GM19099 (cell line): ENCODE data around the gene PIGW.

Experiments
- POLR2A ChIP-seq: IDR thresholded peaks from 3 replicates; pipeline ENCODE4 v1.6.1; 2011; ENCODE audit warnings: low read depth; ENCODE audit not compliant: insufficient read length; ENCODE audit errors: extremely low read depth

The PIGW gene

GRCh38 chr17:36525888-36526287 lies 8.9 kb upstream of the PIGW start:
- TF ChIP-seq POLR2A: no peak

DNA sequence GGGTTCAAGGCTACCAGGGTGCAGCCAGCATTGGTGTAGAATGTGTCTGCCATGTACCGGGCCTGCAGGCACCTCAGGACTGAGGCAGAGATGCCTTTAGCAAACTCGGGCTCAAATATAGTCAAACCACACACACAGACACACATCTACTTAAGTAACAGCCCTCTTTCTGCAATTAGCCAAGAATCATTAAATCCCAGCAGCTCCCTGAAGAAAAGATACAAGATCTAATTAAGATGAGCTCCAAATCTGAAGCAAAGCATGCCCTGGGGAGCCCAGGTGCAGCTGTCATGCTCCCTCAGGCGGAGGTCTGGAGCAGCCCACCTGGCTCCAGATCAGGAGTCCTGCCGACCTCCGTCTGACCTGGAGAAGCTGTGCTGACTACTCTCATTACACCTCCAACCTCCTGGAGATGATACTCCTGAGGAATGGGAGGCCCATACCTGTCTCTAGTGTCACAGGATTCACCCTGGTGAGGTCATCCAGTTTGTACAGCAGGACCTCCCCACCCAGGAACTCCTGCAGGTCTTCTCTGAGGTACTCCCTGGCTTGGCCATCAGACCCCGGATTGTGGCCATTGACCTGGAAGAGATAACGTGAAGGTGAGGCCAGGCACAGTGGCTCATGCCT lies 7.1 kb upstream of the PIGW start:
- TF ChIP-seq POLR2A: no peak

GRCh38 chr17:36529121-36529520 lies 5.7 kb upstream of the PIGW start:
- no peak for TF ChIP-seq POLR2A

- TF ChIP-seq POLR2A: no peak
These were observed 2.3 kb upstream of the PIGW start for GRCh38 chr17:36532435-36532975.

DNA sequence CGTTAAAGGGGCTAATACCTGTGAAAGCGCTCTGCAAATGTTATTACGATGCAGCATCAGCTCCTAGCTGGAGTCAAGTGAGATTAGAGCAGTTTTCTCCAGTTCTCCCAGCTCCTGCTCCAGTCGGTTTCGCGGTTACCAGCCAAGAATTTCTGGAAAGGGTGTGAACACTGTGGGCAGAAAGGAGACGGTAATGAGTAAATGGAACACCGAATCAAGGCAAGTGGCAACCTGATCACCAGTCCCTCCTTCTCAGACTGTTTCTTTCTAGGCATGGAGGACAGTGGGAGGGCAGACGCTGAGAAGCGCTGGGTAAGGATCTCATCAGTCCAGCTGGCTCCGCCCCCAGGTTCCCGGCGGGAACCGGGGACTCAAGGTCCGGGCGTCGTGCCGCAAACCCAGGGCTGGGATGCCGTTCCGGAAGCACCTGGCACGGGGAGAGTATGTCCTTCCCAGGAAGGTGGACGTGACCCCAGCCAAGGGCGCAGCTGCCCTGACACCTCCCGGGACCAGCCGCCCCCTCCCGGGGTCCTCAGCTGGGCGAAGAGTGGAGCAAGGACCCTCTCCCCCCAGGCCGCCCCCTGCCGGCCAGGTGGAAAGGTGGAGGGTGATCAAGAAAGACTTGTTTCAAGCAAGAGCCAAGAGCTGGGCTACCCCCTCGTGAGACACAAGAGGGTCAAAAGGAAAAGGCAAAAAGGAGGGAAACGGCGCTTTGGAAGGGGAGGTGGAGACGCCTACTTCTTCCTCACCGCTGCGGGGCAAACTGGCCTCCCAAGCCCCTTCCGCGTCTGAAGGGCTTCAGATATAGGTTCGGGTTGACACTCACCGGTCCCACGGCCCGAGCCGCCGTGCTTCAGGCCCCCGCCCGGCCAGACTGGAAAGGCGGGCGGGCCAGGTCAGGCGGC lies 600 bp upstream of the PIGW start:
- TF ChIP-seq POLR2A: no peak

DNA sequence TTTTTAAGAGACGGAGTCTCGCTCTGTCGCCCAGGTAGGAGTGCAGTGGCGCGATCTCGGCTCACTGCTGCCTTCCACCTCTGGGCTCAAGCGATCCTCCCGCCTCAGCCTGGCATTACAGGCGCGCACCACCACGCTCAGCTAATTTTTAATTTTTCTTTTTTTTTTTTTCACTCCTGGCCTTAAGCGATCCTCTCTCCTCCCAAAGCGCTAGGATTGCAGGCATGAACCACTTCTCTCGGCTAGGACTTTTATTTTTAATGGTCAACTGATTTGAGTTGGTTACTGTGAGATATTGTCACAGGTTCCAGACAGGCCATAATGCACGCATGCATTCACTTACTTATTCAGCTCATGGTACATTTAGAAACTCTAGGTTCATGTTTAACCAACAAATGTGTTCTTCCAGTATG lies 888 bp downstream of the PIGW start:
- TF ChIP-seq POLR2A: no peak

- no peak for TF ChIP-seq POLR2A
These were observed 5.9 kb downstream of the PIGW start for GRCh38 chr17:36540696-36541095.

GRCh38 chr17:36542755-36543154 lies 8.0 kb downstream of the PIGW start:
- TF ChIP-seq POLR2A: no peak

- no peak for TF ChIP-seq POLR2A
These were observed 9.2 kb downstream of the PIGW start for GRCh38 chr17:36544044-36544306.

- peak; percentile 87 for TF ChIP-seq POLR2A
These were observed 9.7 kb downstream of the PIGW start, which contains the start of gene GGNBP2 for GRCh38 chr17:36544307-36545076. TSS of gene GGNBP2 (plus strand) at chr17:36544919. CDS start at chr17:36545725, 806 bp downstream.

DNA sequence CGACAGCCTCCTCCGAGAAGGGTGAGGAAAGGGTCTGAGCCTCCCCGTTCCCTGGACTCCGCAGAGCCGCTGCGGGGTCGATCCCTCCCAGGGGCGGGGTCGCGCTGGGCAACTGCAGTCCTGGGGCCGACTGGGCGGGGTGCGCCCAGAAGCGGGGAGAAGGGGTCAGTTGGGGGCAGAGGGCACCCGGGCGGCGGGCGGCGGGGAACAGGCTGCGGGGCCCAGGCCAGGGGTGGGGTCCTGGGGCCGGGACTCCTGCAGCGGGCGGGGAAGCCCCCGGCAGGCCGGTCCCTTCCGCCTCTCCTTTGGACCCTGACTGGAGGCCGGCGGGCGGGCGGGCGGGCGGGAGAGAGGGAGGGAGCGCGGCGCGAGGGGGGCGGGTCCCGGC lies 10.3 kb downstream of the PIGW start:
- peak; percentile 67 for TF ChIP-seq POLR2A

DNA sequence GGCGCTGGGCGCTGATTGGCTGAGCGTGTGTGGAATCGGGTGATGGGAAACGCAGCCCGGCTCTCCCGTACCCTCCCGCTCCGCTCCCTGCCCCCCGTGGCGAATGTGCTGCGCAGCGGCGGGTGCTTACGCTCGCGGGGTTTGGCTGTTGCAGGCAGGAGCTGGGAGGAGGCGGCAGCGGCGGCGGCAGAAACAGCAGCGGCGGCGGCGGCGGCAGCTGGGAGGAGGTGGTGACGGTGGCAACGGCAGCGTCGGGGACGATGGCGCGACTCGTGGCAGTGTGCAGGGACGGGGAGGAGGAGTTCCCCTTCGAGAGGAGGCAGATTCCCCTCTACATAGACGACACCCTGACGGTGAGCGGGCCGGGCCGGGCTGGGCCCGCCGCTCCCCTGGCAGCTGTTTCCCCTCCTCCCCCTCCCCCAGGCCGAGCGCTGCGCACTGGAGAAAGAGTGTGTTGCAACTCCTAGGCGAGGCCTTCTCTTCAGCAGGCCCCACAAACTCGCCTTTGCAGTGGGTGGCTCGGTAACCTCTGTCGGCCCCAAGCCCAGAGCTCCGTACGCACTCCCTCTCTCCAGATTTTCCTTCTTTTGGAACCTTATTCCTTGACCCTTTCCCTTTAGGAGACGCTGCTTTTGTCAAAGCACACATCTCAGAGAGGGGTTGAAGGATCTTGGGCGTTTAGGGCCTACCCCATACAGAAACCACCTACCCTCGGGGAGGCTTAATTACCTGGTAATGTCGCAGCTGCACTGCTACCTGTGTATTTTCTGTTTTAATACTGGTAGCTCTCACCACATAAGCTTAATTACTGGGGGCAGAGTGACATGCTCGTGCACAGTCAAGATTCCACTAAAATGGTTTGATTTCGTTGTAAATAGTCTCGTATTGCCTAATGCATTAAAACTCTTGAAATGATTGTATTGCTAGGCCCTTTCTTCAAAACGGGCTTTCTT lies 11.0 kb downstream of the PIGW start:
- peak; percentile 53 for TF ChIP-seq POLR2A

GRCh38 chr17:36546418-36547093 lies 11.8 kb downstream of the PIGW start:
- TF ChIP-seq POLR2A: no peak

DNA sequence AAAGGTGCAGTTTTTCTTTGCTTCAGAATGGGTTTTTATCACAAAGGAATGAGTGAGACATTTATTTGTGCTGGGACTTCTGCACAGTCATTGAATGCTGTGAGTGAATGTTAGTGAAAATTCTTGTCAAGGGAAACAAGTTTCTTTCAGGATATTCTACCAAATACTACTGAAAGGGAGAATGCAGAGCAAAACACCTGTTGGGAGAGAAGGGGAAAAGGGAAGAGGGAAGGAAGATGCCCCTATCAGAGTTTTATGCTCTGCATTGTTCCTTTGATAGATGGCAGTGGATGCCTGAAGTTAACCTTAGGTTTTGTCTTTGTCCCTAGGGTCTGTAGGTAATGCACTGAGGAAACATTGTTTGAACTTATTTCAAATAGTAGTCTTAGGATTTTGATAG lies 13.0 kb downstream of the PIGW start:
- no peak for TF ChIP-seq POLR2A
